Epithelial cell of alveolus of lung (primary cell): ENCODE measurements around the gene FOCAD. TPM values are rescaled to one million over a fixed set of nuclear protein-coding genes. Genes with fewer than 3 reads are reported as not detected.

Experiments
- total RNA-seq: library from RNA; depleted of rRNA; stranded (reverse); fragments of >200 nt; gene quantifications from 2 replicates; pipeline ENCODE4 v1.2.1, GENCODE V29; 2015

The FOCAD gene
- total RNA-seq = 29.6 and 40.5 TPM in 2 replicates

GRCh38 chr9:20684035-20684874, at the start of gene FOCAD:
TSS of gene FOCAD (plus strand) at chr9:20684259. CDS start at chr9:20715354, 31,095 bp downstream.

GRCh38 chr9:21031091-21031807, 347.2 kb downstream of the FOCAD start, which contains the start of gene HACD4:
TSS of gene HACD4 (minus strand) at chr9:21031640. CDS start at chr9:21031590, 50 bp downstream.

Other genes starting within 250 kb of the FOCAD start
- 13.3 and 29.1 TPM in 2 replicates for gene MLLT3, start 61.8 kb upstream of the FOCAD start, total RNA-seq